ENCODE measurements around the gene VPS45. TPM values are rescaled to one million over a fixed set of nuclear protein-coding genes. Genes with fewer than 3 reads are reported as not detected.

The VPS45 gene
- total RNA-seq, 1 donor: 36.9 TPM

DNA sequence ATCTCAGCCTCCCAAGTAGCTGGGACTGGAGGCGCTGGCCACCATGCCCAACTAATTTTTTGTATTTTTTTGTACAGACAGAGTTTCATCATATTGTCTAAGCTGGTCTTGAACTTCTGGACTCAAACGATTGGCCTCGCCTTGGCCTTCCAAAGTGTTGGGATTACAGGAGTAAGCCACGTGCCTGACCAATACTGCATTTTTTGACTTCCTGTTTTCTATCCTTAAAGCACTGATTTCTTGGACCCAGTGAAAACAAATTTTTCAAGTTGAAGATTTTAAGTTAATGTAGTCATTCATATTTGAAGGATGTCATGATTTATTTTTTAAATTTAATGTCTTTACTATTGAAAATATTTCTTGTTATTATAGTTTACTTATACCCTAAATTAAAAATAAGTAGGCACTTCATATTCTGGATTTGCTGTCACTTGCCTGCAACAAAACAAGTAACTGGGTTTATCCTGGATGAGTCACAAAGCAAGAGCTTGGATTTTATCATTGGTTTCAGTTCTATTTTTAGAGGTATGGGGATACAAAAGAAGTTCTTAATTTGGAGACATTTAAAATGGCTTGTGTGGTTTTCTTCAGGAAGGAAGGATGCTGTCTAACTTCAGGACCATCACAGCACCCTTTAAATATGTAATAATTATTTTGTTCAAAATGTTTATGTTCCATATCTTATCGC is 2.2 kb upstream of the VPS45 start:
- TF ChIP-seq, protein P1, sequence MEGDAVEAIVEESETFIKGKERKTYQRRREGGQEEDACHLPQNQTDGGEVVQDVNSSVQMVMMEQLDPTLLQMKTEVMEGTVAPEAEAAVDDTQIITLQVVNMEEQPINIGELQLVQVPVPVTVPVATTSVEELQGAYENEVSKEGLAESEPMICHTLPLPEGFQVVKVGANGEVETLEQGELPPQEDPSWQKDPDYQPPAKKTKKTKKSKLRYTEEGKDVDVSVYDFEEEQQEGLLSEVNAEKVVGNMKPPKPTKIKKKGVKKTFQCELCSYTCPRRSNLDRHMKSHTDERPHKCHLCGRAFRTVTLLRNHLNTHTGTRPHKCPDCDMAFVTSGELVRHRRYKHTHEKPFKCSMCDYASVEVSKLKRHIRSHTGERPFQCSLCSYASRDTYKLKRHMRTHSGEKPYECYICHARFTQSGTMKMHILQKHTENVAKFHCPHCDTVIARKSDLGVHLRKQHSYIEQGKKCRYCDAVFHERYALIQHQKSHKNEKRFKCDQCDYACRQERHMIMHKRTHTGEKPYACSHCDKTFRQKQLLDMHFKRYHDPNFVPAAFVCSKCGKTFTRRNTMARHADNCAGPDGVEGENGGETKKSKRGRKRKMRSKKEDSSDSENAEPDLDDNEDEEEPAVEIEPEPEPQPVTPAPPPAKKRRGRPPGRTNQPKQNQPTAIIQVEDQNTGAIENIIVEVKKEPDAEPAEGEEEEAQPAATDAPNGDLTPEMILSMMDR (IDR thresholded peaks at IDR 0.05; ENCODE audit: extremely low read depth, low read depth, low read length): no peak
- Histone ChIP-seq H3K27ac (ENCODE audit: low read depth, low read length) (peak overlapping the region; percentile 38), H3K9me3 (ENCODE audit: low read depth, low read length) (no peaks in the 10 kb centered on the region), H2AFZ (ENCODE audit: low read length) (no peak overlapping the region), H3K27me3 (ENCODE audit: insufficient read depth, low read length) (no peaks in the 10 kb centered on the region), H3K4me1 (ENCODE audit: insufficient read depth, low read length) (peaks cover 34% of the 10 kb centered on the region), H3K4me3 (ENCODE audit: insufficient read depth, low read length) (no peak overlapping the region), H3K4me2 (ENCODE audit: insufficient read depth, low read length) (peak overlapping the region; percentile 83), H3K79me2 (ENCODE audit: insufficient read depth, low read length) (peaks cover 36% of the 10 kb centered on the region), H3K36me3 (ENCODE audit: insufficient read depth, low read length) (peaks cover 7% of the 10 kb centered on the region), H4K20me1 (ENCODE audit: insufficient read depth, low read length) (no peaks in the 10 kb centered on the region)
- no peak for DNase-seq (ENCODE audit: insufficient read length, low spot score, missing footprints)

DNA sequence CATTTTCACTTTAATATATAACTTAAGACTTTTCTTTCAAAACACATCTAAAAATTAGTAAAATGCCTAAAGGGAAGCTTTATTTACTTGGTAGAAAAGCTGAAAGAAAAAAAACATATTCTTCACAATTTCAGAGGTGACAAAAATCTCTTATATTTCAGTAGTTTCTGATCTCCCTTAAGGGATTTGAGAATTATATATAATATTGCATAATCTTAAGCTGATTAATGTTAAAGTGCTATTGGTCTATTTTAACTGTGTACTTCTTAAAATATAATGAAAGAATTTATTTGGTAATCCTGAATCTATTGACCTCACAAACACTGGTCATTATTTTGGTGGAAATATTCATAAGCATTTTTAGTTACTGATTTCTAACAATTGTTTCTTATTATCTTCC is 1.2 kb upstream of the VPS45 start:
- Histone ChIP-seq H3K27me3 (ENCODE audit: insufficient read depth, low read length) (no peaks in the 10 kb centered on the region), H3K4me1 (ENCODE audit: insufficient read depth, low read length) (peaks cover 34% of the 10 kb centered on the region), H3K36me3 (ENCODE audit: insufficient read depth, low read length) (peaks cover 7% of the 10 kb centered on the region), H3K79me2 (ENCODE audit: insufficient read depth, low read length) (peaks cover 36% of the 10 kb centered on the region), H3K27ac (ENCODE audit: low read depth, low read length) (peak overlapping the region; percentile 87), H3K4me3 (ENCODE audit: insufficient read depth, low read length) (peak overlapping the region; percentile 84), H2AFZ (ENCODE audit: low read length) (peak overlapping the region; percentile 91), H3K9me3 (ENCODE audit: low read depth, low read length) (no peaks in the 10 kb centered on the region), H3K4me2 (ENCODE audit: insufficient read depth, low read length) (peak overlapping the region; percentile 83), H4K20me1 (ENCODE audit: insufficient read depth, low read length) (no peaks in the 10 kb centered on the region)
- no peak for DNase-seq (ENCODE audit: insufficient read length, low spot score, missing footprints)
- TF ChIP-seq, protein P1 (IDR thresholded peaks at IDR 0.05; ENCODE audit: extremely low read depth, low read depth, low read length): no peak

DNA sequence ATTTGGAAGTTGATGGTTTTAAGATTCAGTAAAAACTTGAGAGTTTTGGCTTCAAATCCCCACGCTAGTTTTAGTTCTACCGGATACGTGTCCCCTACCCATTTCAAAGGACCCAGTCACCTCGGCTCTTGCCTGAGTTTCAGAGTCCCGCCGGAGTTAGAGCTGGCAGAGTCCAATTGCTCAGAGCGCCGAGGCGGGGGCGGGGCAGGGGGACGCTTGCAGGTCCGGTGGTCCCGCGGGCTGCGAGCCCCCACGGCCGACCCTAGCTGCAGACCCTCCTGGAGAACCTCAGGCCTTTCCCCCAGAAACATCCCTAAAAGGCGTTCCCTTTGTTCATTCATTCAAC is 765 bp upstream of the VPS45 start:
- peak overlapping the region; percentile 84 for H3K4me3 ChIP-seq (ENCODE audit: insufficient read depth, low read length)
- no peaks in the 10 kb centered on the region for H3K9me3 ChIP-seq (ENCODE audit: low read depth, low read length)
- peak overlapping the region; percentile 83 for H3K4me2 ChIP-seq (ENCODE audit: insufficient read depth, low read length)
- peak overlapping the region; percentile 87 for H3K27ac ChIP-seq (ENCODE audit: low read depth, low read length)
- TF ChIP-seq, protein P1 (IDR thresholded peaks at IDR 0.05; ENCODE audit: extremely low read depth, low read depth, low read length): no peak
- no peaks in the 10 kb centered on the region for H4K20me1 ChIP-seq (ENCODE audit: insufficient read depth, low read length)
- peak overlapping the region; percentile 91 for H2AFZ ChIP-seq (ENCODE audit: low read length)
- no peaks in the 10 kb centered on the region for H3K27me3 ChIP-seq (ENCODE audit: insufficient read depth, low read length)
- H3K36me3 ChIP-seq (ENCODE audit: insufficient read depth, low read length): peaks cover 7% of the 10 kb centered on the region
- DNase-seq (ENCODE audit: insufficient read length, low spot score, missing footprints): no peak
- peaks cover 36% of the 10 kb centered on the region for H3K79me2 ChIP-seq (ENCODE audit: insufficient read depth, low read length)
- H3K4me1 ChIP-seq (ENCODE audit: insufficient read depth, low read length): peaks cover 29% of the 10 kb centered on the region

DNA sequence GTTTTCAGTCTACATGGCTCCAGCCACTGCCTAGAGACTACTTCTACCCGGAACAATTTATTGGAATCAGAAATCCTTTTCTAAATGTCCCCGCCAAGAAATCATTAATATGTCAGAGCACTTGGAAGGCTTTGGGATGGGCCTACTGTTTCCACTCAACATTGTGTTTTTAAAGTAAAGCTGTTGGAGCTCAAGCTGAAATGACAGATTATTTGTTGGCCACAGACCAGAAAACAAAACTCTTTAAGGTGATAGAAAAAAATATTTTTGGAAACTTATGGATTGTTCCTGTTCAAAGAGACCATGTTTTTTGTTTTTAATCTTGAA is 496 bp downstream of the VPS45 start:
- Histone ChIP-seq H3K4me3 (ENCODE audit: insufficient read depth, low read length) (peak overlapping the region; percentile 84), H3K9me3 (ENCODE audit: low read depth, low read length) (no peaks in the 10 kb centered on the region), H3K36me3 (ENCODE audit: insufficient read depth, low read length) (peaks cover 10% of the 10 kb centered on the region), H3K4me2 (ENCODE audit: insufficient read depth, low read length) (peak overlapping the region; percentile 83), H3K27me3 (ENCODE audit: insufficient read depth, low read length) (no peaks in the 10 kb centered on the region), H4K20me1 (ENCODE audit: insufficient read depth, low read length) (no peaks in the 10 kb centered on the region), H3K79me2 (ENCODE audit: insufficient read depth, low read length) (peaks cover 36% of the 10 kb centered on the region), H3K27ac (ENCODE audit: low read depth, low read length) (peak overlapping the region; percentile 87), H3K4me1 (ENCODE audit: insufficient read depth, low read length) (peaks cover 26% of the 10 kb centered on the region), H2AFZ (ENCODE audit: low read length) (peak overlapping the region; percentile 91)
- TF ChIP-seq, protein P1 (IDR thresholded peaks at IDR 0.05; ENCODE audit: extremely low read depth, low read depth, low read length): no peak
- DNase-seq (ENCODE audit: insufficient read length, low spot score, missing footprints): no peak

Data from osteoblast (primary cell).